ENCODE data around the gene IQUB. TPM values are rescaled to one million over a fixed set of nuclear protein-coding genes. Genes with fewer than 3 reads are reported as not detected.
A peak's percentile ranks its signal among the peaks of the same experiment; 100 is the strongest.

The IQUB gene
- total and polyA plus RNA-seq, 2 experiments from 2014 or later: 0.20 to 3.5 TPM

- no peaks in the 10 kb centered on the region for H3K9me3 ChIP-seq (ENCODE audit: low read depth)
- H3K27ac ChIP-seq: no peak overlapping the region
- no peak for DNase-seq (ENCODE audit: low read depth in 1 of 2, low spot score in 1 of 2)
- H3K4me3 ChIP-seq: no peak overlapping the region
- no peak for TF ChIP-seq CTCF (IDR thresholded peaks at IDR 0.05; ENCODE audit: low read depth, low read length)
- H3K36me3 ChIP-seq: no peaks in the 10 kb centered on the region
- no peaks in the 10 kb centered on the region for H3K4me1 ChIP-seq (ENCODE audit: low read depth)
- H3K27me3 ChIP-seq: no peaks in the 10 kb centered on the region
These were observed 35.1 kb upstream of the IQUB start for GRCh38 chr7:123569352-123570010.

GRCh38 chr7:123562121-123562520, 27.7 kb upstream of the IQUB start:
- H3K9me3 ChIP-seq (ENCODE audit: low read depth): no peaks in the 10 kb centered on the region
- no peaks in the 10 kb centered on the region for H3K27me3 ChIP-seq
- H3K4me1 ChIP-seq (ENCODE audit: low read depth): no peaks in the 10 kb centered on the region
- no peaks in the 10 kb centered on the region for H3K36me3 ChIP-seq
- H3K4me3 ChIP-seq: no peak overlapping the region
- TF ChIP-seq CTCF (IDR thresholded peaks at IDR 0.05; ENCODE audit: low read depth, low read length): no peak
- H3K27ac ChIP-seq: no peak overlapping the region
- DNase-seq (ENCODE audit: low read depth in 1 of 2, low spot score in 1 of 2): no peak

- Histone ChIP-seq H3K27ac (peak overlapping the region; percentile 38), H3K9me3 (ENCODE audit: low read depth) (no peaks in the 10 kb centered on the region), H3K36me3 (peaks cover 6% of the 10 kb centered on the region), H3K27me3 (no peaks in the 10 kb centered on the region), H3K4me1 (ENCODE audit: low read depth) (peaks cover 11% of the 10 kb centered on the region), H3K4me3 (peak overlapping the region; percentile 93)
- DNase-seq (ENCODE audit: low read depth in 1 of 2, low spot score in 1 of 2): no peak
- TF ChIP-seq CTCF (IDR thresholded peaks at IDR 0.05; ENCODE audit: low read depth, low read length): no peak
These were observed 24.0 kb upstream of the IQUB start for GRCh38 chr7:123558289-123558874.

- H3K36me3 ChIP-seq: peaks cover 6% of the 10 kb centered on the region
- no peak for TF ChIP-seq CTCF (IDR thresholded peaks at IDR 0.05; ENCODE audit: low read depth, low read length)
- peaks cover 11% of the 10 kb centered on the region for H3K4me1 ChIP-seq (ENCODE audit: low read depth)
- peak; percentile 99 to 100 for DNase-seq (ENCODE audit: low read depth in 1 of 2, low spot score in 1 of 2)
- no peaks in the 10 kb centered on the region for H3K27me3 ChIP-seq
- H3K27ac ChIP-seq: peak within 1 kb of the TSS; percentile 96
- H3K4me3 ChIP-seq: peak within 1 kb of the TSS; percentile 93
- H3K9me3 ChIP-seq (ENCODE audit: low read depth): no peaks in the 10 kb centered on the region
These were observed 23.2 kb upstream of the IQUB start, which contains the start of gene NDUFA5 for GRCh38 chr7:123557398-123558288. NDUFA5 (minus strand) TSS chr7:123557818; CDS start chr7:123557795, 23 bp downstream.

- no peak for TF ChIP-seq CTCF (IDR thresholded peaks at IDR 0.05; ENCODE audit: low read depth, low read length)
- H3K36me3 ChIP-seq: peaks cover 6% of the 10 kb centered on the region
- no peaks in the 10 kb centered on the region for H3K9me3 ChIP-seq (ENCODE audit: low read depth)
- DNase-seq (ENCODE audit: low read depth in 1 of 2, low spot score in 1 of 2): peak in 1 of 2 donors; percentile 32
- peak overlapping the region; percentile 93 for H3K4me3 ChIP-seq
- H3K4me1 ChIP-seq (ENCODE audit: low read depth): peaks cover 11% of the 10 kb centered on the region
- H3K27ac ChIP-seq: peak overlapping the region; percentile 96
- no peaks in the 10 kb centered on the region for H3K27me3 ChIP-seq
These were observed 22.6 kb upstream of the IQUB start for GRCh38 chr7:123557016-123557397.
